Activated T-cell treated with anti-CD3 and anti-CD28 coated beads, Interleukin-2, amount 50 U/mL, for 24 hours (primary cell): ENCODE results near the gene EIPR1.

Experiments
- DNase-seq: peaks from one replicate; pipeline ENCODE4 v3.0.0-alpha.2; 2020
- H3K27ac Mint-ChIP-seq: 2 replicates; pipeline ENCODE4 v1.8.0; 2020; ENCODE audit warnings: mild to moderate bottlenecking, mixed read lengths
- H3K27me3 Mint-ChIP-seq: 2 replicates; pipeline ENCODE4 v1.8.0; 2020; ENCODE audit warnings: mixed read lengths
- H3K36me3 Mint-ChIP-seq: 2 replicates; pipeline ENCODE4 v1.8.0; 2020; ENCODE audit warnings: low read depth, mixed read lengths
- H3K4me1 Mint-ChIP-seq: 2 replicates; pipeline ENCODE4 v1.8.0; 2020; ENCODE audit warnings: low read depth, mixed read lengths
- H3K4me3 Mint-ChIP-seq: 2 replicates; pipeline ENCODE4 v1.8.0; 2020; ENCODE audit warnings: mild to moderate bottlenecking, moderate library complexity, mixed read lengths
- H3K9me3 Mint-ChIP-seq: 2 replicates; pipeline ENCODE4 v1.8.0; 2020; ENCODE audit warnings: mixed read lengths

EIPR1 gene

GRCh38 chr2:3329491-3329890, 48.1 kb downstream of the EIPR1 start:
- H3K27ac Mint-ChIP-seq = no peak overlapping the region

GRCh38 chr2:3326871-3327270, 50.7 kb downstream of the EIPR1 start:
- DNase-seq = no peak
- H3K4me1 Mint-ChIP-seq = peaks cover 2% of the 10 kb centered on the region
- H3K9me3 Mint-ChIP-seq = no peaks in the 10 kb centered on the region
- no peak overlapping the region for H3K27ac Mint-ChIP-seq
- peaks cover 50% of the 10 kb centered on the region for H3K36me3 Mint-ChIP-seq
- no peak overlapping the region for H3K4me3 Mint-ChIP-seq
- no peaks in the 10 kb centered on the region for H3K27me3 Mint-ChIP-seq

More at GRCh38 chr2:3329491-3329890, 48.1 kb downstream of the EIPR1 start:
- no peaks in the 10 kb centered on the region for H3K27me3 Mint-ChIP-seq
- no peak overlapping the region for H3K4me3 Mint-ChIP-seq
- no peaks in the 10 kb centered on the region for H3K9me3 Mint-ChIP-seq
- peaks cover 2% of the 10 kb centered on the region for H3K4me1 Mint-ChIP-seq
- peaks cover 57% of the 10 kb centered on the region for H3K36me3 Mint-ChIP-seq
- DNase-seq = no peak

GRCh38 chr2:3326182-3326537, 51.5 kb downstream of the EIPR1 start:
- Mint-ChIP-seq H3K4me3 (no peak overlapping the region), H3K4me1 (peaks cover 2% of the 10 kb centered on the region), H3K27ac (no peak overlapping the region), H3K9me3 (no peaks in the 10 kb centered on the region), H3K27me3 (no peaks in the 10 kb centered on the region), H3K36me3 (peaks cover 57% of the 10 kb centered on the region)
- DNase-seq = no peak

GRCh38 chr2:3325458-3326181, 52.0 kb downstream of the EIPR1 start:
- H3K36me3 Mint-ChIP-seq = peaks cover 59% of the 10 kb centered on the region
- H3K27ac Mint-ChIP-seq = no peak overlapping the region
- no peak overlapping the region for H3K4me3 Mint-ChIP-seq
- H3K4me1 Mint-ChIP-seq = peaks cover 2% of the 10 kb centered on the region
- no peak for DNase-seq
- no peaks in the 10 kb centered on the region for H3K27me3 Mint-ChIP-seq
- H3K9me3 Mint-ChIP-seq = no peaks in the 10 kb centered on the region

- Mint-ChIP-seq H3K36me3 (peaks cover 57% of the 10 kb centered on the region), H3K4me3 (no peak overlapping the region), H3K9me3 (no peaks in the 10 kb centered on the region), H3K27ac (no peak overlapping the region), H3K27me3 (no peaks in the 10 kb centered on the region), H3K4me1 (peaks cover 2% of the 10 kb centered on the region)
- no peak for DNase-seq
Observed at GRCh38 chr2:3324404-3325281, 53.0 kb downstream of the EIPR1 start.

- H3K27me3 Mint-ChIP-seq = no peaks in the 10 kb centered on the region
- H3K4me1 Mint-ChIP-seq = no peaks in the 10 kb centered on the region
- H3K9me3 Mint-ChIP-seq = no peaks in the 10 kb centered on the region
- H3K36me3 Mint-ChIP-seq = peaks cover 62% of the 10 kb centered on the region
- no peak overlapping the region for H3K4me3 Mint-ChIP-seq
- no peak for DNase-seq
- H3K27ac Mint-ChIP-seq = no peak overlapping the region
Observed at GRCh38 chr2:3324036-3324386, 53.6 kb downstream of the EIPR1 start.

- H3K27me3 Mint-ChIP-seq = no peaks in the 10 kb centered on the region
- H3K36me3 Mint-ChIP-seq = peaks cover 67% of the 10 kb centered on the region
- no peaks in the 10 kb centered on the region for H3K9me3 Mint-ChIP-seq
- no peak for DNase-seq
- H3K4me3 Mint-ChIP-seq = no peak overlapping the region
- no peak overlapping the region for H3K27ac Mint-ChIP-seq
- no peaks in the 10 kb centered on the region for H3K4me1 Mint-ChIP-seq
Observed at GRCh38 chr2:3323360-3324035, 54.1 kb downstream of the EIPR1 start.

- Mint-ChIP-seq H3K9me3 (no peaks in the 10 kb centered on the region), H3K27me3 (no peaks in the 10 kb centered on the region), H3K4me3 (no peak overlapping the region), H3K27ac (no peak overlapping the region), H3K4me1 (no peaks in the 10 kb centered on the region), H3K36me3 (peaks cover 74% of the 10 kb centered on the region)
- no peak for DNase-seq
Observed at GRCh38 chr2:3322311-3322970, 55.2 kb downstream of the EIPR1 start.

- no peak for DNase-seq
- H3K27ac Mint-ChIP-seq = no peak overlapping the region
Observed at GRCh38 chr2:3321825-3322224, 55.8 kb downstream of the EIPR1 start.

GRCh38 chr2:3320910-3321605, 56.6 kb downstream of the EIPR1 start:
- Mint-ChIP-seq H3K4me1 (peaks cover 3% of the 10 kb centered on the region), H3K27me3 (no peaks in the 10 kb centered on the region), H3K4me3 (no peak overlapping the region), H3K9me3 (no peaks in the 10 kb centered on the region), H3K36me3 (peaks cover 72% of the 10 kb centered on the region), H3K27ac (no peak overlapping the region)
- no peak for DNase-seq

More at GRCh38 chr2:3321825-3322224, 55.8 kb downstream of the EIPR1 start:
- Mint-ChIP-seq H3K36me3 (peaks cover 74% of the 10 kb centered on the region), H3K9me3 (no peaks in the 10 kb centered on the region), H3K4me1 (no peaks in the 10 kb centered on the region), H3K27me3 (no peaks in the 10 kb centered on the region), H3K4me3 (no peak overlapping the region)

GRCh38 chr2:3319745-3320566, 57.7 kb downstream of the EIPR1 start:
- peaks cover 3% of the 10 kb centered on the region for H3K4me1 Mint-ChIP-seq
- no peaks in the 10 kb centered on the region for H3K9me3 Mint-ChIP-seq
- no peak for DNase-seq
- no peaks in the 10 kb centered on the region for H3K27me3 Mint-ChIP-seq
- H3K36me3 Mint-ChIP-seq = peaks cover 68% of the 10 kb centered on the region
- no peak overlapping the region for H3K4me3 Mint-ChIP-seq
- H3K27ac Mint-ChIP-seq = no peak overlapping the region

GRCh38 chr2:3319134-3319533, 58.5 kb downstream of the EIPR1 start:
- Mint-ChIP-seq H3K4me3 (no peak overlapping the region), H3K27ac (no peak overlapping the region), H3K4me1 (peaks cover 3% of the 10 kb centered on the region), H3K27me3 (no peaks in the 10 kb centered on the region), H3K9me3 (no peaks in the 10 kb centered on the region), H3K36me3 (peaks cover 68% of the 10 kb centered on the region)
- no peak for DNase-seq

GRCh38 chr2:3317871-3318590, 59.6 kb downstream of the EIPR1 start:
- Mint-ChIP-seq H3K9me3 (no peaks in the 10 kb centered on the region), H3K4me3 (no peak overlapping the region), H3K4me1 (peaks cover 8% of the 10 kb centered on the region), H3K27ac (no peak overlapping the region), H3K27me3 (no peaks in the 10 kb centered on the region), H3K36me3 (peaks cover 60% of the 10 kb centered on the region)
- no peak for DNase-seq
